K562 (cell line): Measurements from ENCODE around the gene LRRC8C. TPM values are rescaled to one million over a fixed set of nuclear protein-coding genes. Genes with fewer than 3 reads are reported as not detected.

ENCODE experiments used
- ATAC-seq: fragments of 200-7000 bp; cut with Tn5 transposase; 3 replicates; pipeline ENCODE4 v1.9.1; 2020; ENCODE audit warnings: moderate library complexity
- BruUV-seq: library from RNA; stranded (reverse); fragments of 400-500 nt; replicated peaks from 2 replicates; lab custom pipeline; 2021; lab: Mats Ljungman, UMichigan
- CTCF ChIA-PET: fragments of 300-600 bp; formaldehyde crosslinking; extraction: SDS; loops from one replicate; lab custom pipeline; 2021; ENCODE audit warnings: low intra/inter-chr PET ratio; lab: Yijun Ruan, JAX
- POLR2A ChIA-PET: fragments of 300-600, 350-650 bp; sonication (Branson Sonifier 250); formaldehyde crosslinking; extraction: SDS; loops from one replicate; lab custom pipeline; 2021; ENCODE audit warnings: antibody characterized with exemption, inconsistent platforms; lab: Yijun Ruan, JAX
- DNase-seq, 4 experiments: peaks; one replicate each; pipeline versions ENCODE4 v3.0.0 to v3.0.0-alpha.2; 2011 to 2018; ENCODE audit warnings: low spot score in 3 of 4, mixed read lengths in 3 of 4; ENCODE audit errors: extremely low read depth in 1 of 4
- FAIRE-seq: peaks from 2 replicates; lab custom pipeline; 2011; peaks lifted over from hg19 to GRCh38; lab: Jason Lieb, UNC
- H2AFZ ChIP-seq: 2 replicates; pipeline ENCODE4 v1.6.0; 2011; ENCODE audit warnings: low read depth, low read length, control low read depth, inconsistent platforms
- H3K27ac ChIP-seq: fragments of 200-600 bp; 3 replicates; pipeline ENCODE4 v1.8.0; 2011; ENCODE audit warnings: low read depth, mild to moderate bottlenecking, control low read depth, inconsistent platforms, low read length, moderate library complexity, mixed read lengths; ENCODE audit errors: extremely low read depth
- H3K27me3 ChIP-seq, 2 experiments: fragments of 300-600 bp in 1 of 2; 2 replicates in 1 of 2; 3 replicates in 1 of 2; pipeline versions ENCODE4 v1.6.0 to v1.8.0; 2011; ENCODE audit warnings: inconsistent platforms in 2 of 2, low read length in 2 of 2, mild to moderate bottlenecking in 1 of 2, mixed read lengths in 1 of 2, moderate library complexity in 1 of 2; ENCODE audit not compliant: control insufficient read depth in 2 of 2, insufficient read depth in 2 of 2
- H3K36me3 ChIP-seq: fragments of 300-600 bp; 3 replicates; pipeline ENCODE4 v1.8.0; 2011; ENCODE audit warnings: mild to moderate bottlenecking, low read length, inconsistent platforms; ENCODE audit not compliant: control insufficient read depth, insufficient read depth
- H3K4me1 ChIP-seq, 2 experiments: fragments of 200-600 bp in 1 of 2; replicated peaks in 1 of 2; 2 replicates in 1 of 2; 3 replicates in 1 of 2; pipeline versions ENCODE4 v1.5.1 to v1.8.0; 2011; ENCODE audit warnings: inconsistent platforms in 2 of 2, low read length in 2 of 2, mild to moderate bottlenecking in 1 of 2, mixed read lengths in 1 of 2, moderate library complexity in 1 of 2; ENCODE audit not compliant: control insufficient read depth in 2 of 2, insufficient read depth in 2 of 2
- H3K4me2 ChIP-seq: 2 replicates; pipeline ENCODE4 v1.6.1; 2011; ENCODE audit warnings: low read length, control low read depth, inconsistent platforms, mixed read lengths; ENCODE audit not compliant: insufficient read depth
- H3K4me3 ChIP-seq: fragments of 200-600 bp; sonication (generic), shearing (Covaris generic); 2 replicates; pipeline ENCODE4 v1.5.1; 2016; ENCODE audit warnings: control low read depth, inconsistent platforms
- H3K79me2 ChIP-seq: fragments of 200-600 bp; 3 replicates; pipeline ENCODE4 v1.8.0; 2011; ENCODE audit warnings: low read length, inconsistent platforms; ENCODE audit not compliant: control insufficient read depth, insufficient read depth
- H3K9ac ChIP-seq, 2 experiments: 2 replicates each; pipeline versions ENCODE4 v1.6.0 to v1.6.1; 2011; ENCODE audit warnings: low read depth in 2 of 2, low read length in 2 of 2, control low read depth in 1 of 2, inconsistent platforms in 1 of 2, mild to moderate bottlenecking in 1 of 2, mixed read lengths in 1 of 2; ENCODE audit not compliant: insufficient read depth in 1 of 2
- H3K9me1 ChIP-seq: one replicate; pipeline ENCODE4 v1.6.0; 2011; ENCODE audit warnings: inconsistent platforms, mild to moderate bottlenecking, low read length, moderate library complexity; ENCODE audit not compliant: control insufficient read depth, insufficient read depth
- H3K9me3 ChIP-seq: replicated peaks from 2 replicates; pipeline ENCODE4 v1.5.1; 2011; ENCODE audit warnings: low read depth, low read length, inconsistent platforms; ENCODE audit not compliant: control insufficient read depth, insufficient read depth
- H4K20me1 ChIP-seq: replicated peaks from 2 replicates; pipeline ENCODE4 v1.6.1; 2011; ENCODE audit warnings: low read length, inconsistent platforms, mixed read lengths; ENCODE audit not compliant: control insufficient read depth, insufficient read depth
- COPS2 ChIP-seq: fragments of 450-650 bp; conservative IDR thresholded peaks from 2 replicates; pipeline ENCODE4 v1.6.1; 2016; ENCODE audit warnings: mild to moderate bottlenecking, moderate library complexity
- E4F1 ChIP-seq: fragments of 250-450 bp; sonication (Bioruptor Pico); IDR thresholded peaks from 2 replicates; pipeline ENCODE4 v1.5.0; 2021; ENCODE audit warnings: mild to moderate bottlenecking, borderline replicate concordance
- FIP1L1 ChIP-seq: fragments of 200-400 bp; formaldehyde crosslinking; IDR thresholded peaks from 2 replicates; pipeline ENCODE4 v1.6.1; 2018; ENCODE audit warnings: mild to moderate bottlenecking, low read depth, low read length; ENCODE audit not compliant: poor library complexity, severe bottlenecking
- KDM1A ChIP-seq, 2 experiments: fragments of 450-650 bp; IDR thresholded peaks; 2 replicates each; pipeline ENCODE4 v1.6.1; 2016; ENCODE audit warnings: mild to moderate bottlenecking in 2 of 2
- NFXL1 ChIP-seq: fragments of 450-650 bp; formaldehyde crosslinking; IDR thresholded peaks from 2 replicates; pipeline ENCODE4 v1.4.0; 2021; ENCODE audit warnings: mild to moderate bottlenecking
- NR4A1 ChIP-seq, 2 experiments: fragments of 250-450 bp in 1 of 2; fragments of 450-650 bp in 1 of 2; sonication (Bioruptor Pico) in 1 of 2; IDR thresholded peaks; 2 replicates each; pipeline versions ENCODE4 v1.4.0 to v1.6.1; 2016 to 2020; ENCODE audit warnings: mild to moderate bottlenecking in 2 of 2, missing compliant biosample characterization in 1 of 2, missing genetic modification characterization in 1 of 2, moderate library complexity in 1 of 2
- PRDM10 ChIP-seq: fragments of 450-650 bp; IDR thresholded peaks from 2 replicates; pipeline ENCODE4 v1.6.1; 2018; ENCODE audit not compliant: partially characterized antibody
- PTRF ChIP-seq: fragments of 450-650 bp; IDR thresholded peaks from 2 replicates; pipeline ENCODE4 v1.6.1; 2016; ENCODE audit warnings: mild to moderate bottlenecking, missing genetic modification characterization, missing compliant biosample characterization
- SNIP1 ChIP-seq: fragments of 450-650 bp; IDR thresholded peaks from 2 replicates; pipeline ENCODE4 v1.7.1; 2017; ENCODE audit warnings: low read depth, mild to moderate bottlenecking
- SP1 ChIP-seq: sonication (generic); formaldehyde crosslinking; IDR thresholded peaks from 2 replicates; pipeline ENCODE4 v1.8.1; 2022; ENCODE audit warnings: mild to moderate bottlenecking, missing genetic modification reagents
- TEAD4 ChIP-seq, 2 experiments: sonication (generic) in 1 of 2; formaldehyde crosslinking in 1 of 2; IDR thresholded peaks; 2 replicates each; pipeline versions ENCODE4 v1.6.1 to v1.8.0; 2012 to 2022; ENCODE audit warnings: borderline replicate concordance in 1 of 2, inconsistent platforms in 1 of 2, low read length in 1 of 2, mild to moderate bottlenecking in 1 of 2, missing genetic modification reagents in 1 of 2
- ZNF75A ChIP-seq: fragments of 450-650 bp; formaldehyde crosslinking; IDR thresholded peaks from 2 replicates; pipeline ENCODE4 v1.4.0; 2020; ENCODE audit warnings: mild to moderate bottlenecking
- WGBS: fragments of 100-300 bp; shearing (Covaris generic); methylation state at CpG from one replicate; pipeline ENCODE4 v1.1.6; 2016; ENCODE audit warnings: low coverage, mixed read lengths; ENCODE audit not compliant: insufficient coverage; ENCODE audit errors: missing lambda C conversion rate; 5-methylcytosine and 5-hydroxymethylcytosine counted together
- in situ Hi-C: fragments of 300-500 bp; cut with MboI; formaldehyde crosslinking; loops from 4 replicates; pipeline ENCODE4 v1.15.0; 2018; ENCODE audit warnings: inconsistent platforms, mixed read lengths
- intact Hi-C: fragments of 100-400 bp; cut with micrococcal nuclease; formaldehyde crosslinking; loops from 2 replicates; pipeline ENCODE4 v1.14.2; 2022
- polyA plus RNA-seq, 8 experiments: library from polyadenylated mRNA; depleted of rRNA in 4 of 8; stranded (reverse) in 5 of 8; unstranded in 3 of 8; fragments of >200 nt; fragmentation: Nextera tagmentation in 2 of 8; fragmentation: Illumina TruSeq in 1 of 8; extraction: Ambion mirVana in 2 of 8; extraction: Trizol in 1 of 8; gene quantifications; 2 replicates each; pipeline versions ENCODE4 v1.2.1 to v1.2.3, GENCODE V29; 2011 to 2014; ENCODE audit warnings: inconsistent platforms in 1 of 8, missing spikeins in 1 of 8
- total RNA-seq, 7 experiments: library from RNA; depleted of rRNA in 6 of 7; stranded (reverse); fragments of >200 nt in 6 of 7; fragmentation: Illumina TruSeq in 2 of 7; extraction: Trizol in 2 of 7; gene quantifications; 2 replicates each; pipeline versions ENCODE4 v1.2.1 to v1.2.3, GENCODE V29; 2011 to 2021; ENCODE audit warnings: low replicate concordance in 1 of 7
- TF ChIP-seq, protein P1 (sequence below): fragments of 450-650 bp; IDR thresholded peaks from 2 replicates; pipeline ENCODE4 v1.6.1; 2016; ENCODE audit warnings: missing biosample characterization, missing genetic modification characterization

Gene LRRC8C
- total and polyA plus RNA-seq, 9 of the 15 experiments (the other 6 are each of a cell fraction or from before 2014, with no cell fraction given), result 1.00 to 12.5 (median 4.5) TPM

DNA sequence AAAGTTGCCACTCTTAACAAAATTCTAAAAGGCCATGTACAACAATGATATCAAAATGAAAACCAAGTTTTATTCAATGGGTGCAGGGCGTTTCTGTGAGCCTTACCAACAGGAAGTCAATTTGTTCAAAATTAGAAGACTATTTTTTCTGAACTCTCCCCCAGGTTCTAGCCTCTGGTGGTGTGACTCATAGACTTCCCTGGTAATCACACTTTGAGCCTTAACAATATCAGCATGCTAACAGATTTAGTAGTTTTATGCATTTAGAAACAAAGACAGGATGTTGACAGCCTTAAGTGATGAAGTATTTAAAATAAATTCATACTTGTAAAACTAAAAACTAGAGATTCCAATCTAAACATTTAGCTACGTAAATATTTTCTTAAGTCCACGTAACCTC is 88.4 kb downstream of the LRRC8C start:
- H2AFZ ChIP-seq, result 0 out of 2 replicates have a peak overlapping the region, but pooled peaks have one; percentile 46
- no peak for TF ChIP-seq NFXL1 (CRISPR knock-in tag)
- TF ChIP-seq KDM1A (IDR thresholded peaks at IDR 0.05), result 0 out of 4 replicates have a peak, but pooled peaks of 1 of the 2 experiments have one; percentile 27
- no peak for TF ChIP-seq PTRF (tag)
- TF ChIP-seq TEAD4 (IDR thresholded peaks at IDR 0.05; ENCODE audit: low read length), result peak; percentile 38; the same call in 1 of the 2 replicates
- TF ChIP-seq TEAD4 (CRISPR knock-in tag; IDR thresholded peaks at IDR 0.05; ENCODE audit: borderline replicate concordance), result no peak
- TF ChIP-seq FIP1L1, result no peak
- no peak for TF ChIP-seq NR4A1 (CRISPR knock-in tag; IDR thresholded peaks at IDR 0.05)
- no peak for TF ChIP-seq NR4A1 (tag; IDR thresholded peaks at IDR 0.05)
- TF ChIP-seq SNIP1, result no peak
- TF ChIP-seq, protein P1, sequence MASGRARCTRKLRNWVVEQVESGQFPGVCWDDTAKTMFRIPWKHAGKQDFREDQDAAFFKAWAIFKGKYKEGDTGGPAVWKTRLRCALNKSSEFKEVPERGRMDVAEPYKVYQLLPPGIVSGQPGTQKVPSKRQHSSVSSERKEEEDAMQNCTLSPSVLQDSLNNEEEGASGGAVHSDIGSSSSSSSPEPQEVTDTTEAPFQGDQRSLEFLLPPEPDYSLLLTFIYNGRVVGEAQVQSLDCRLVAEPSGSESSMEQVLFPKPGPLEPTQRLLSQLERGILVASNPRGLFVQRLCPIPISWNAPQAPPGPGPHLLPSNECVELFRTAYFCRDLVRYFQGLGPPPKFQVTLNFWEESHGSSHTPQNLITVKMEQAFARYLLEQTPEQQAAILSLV (tag), result no peak
- TF ChIP-seq ZNF75A, result no peak
- no peak for TF ChIP-seq SP1 (CRISPR knock-in tag)
- no peak for TF ChIP-seq E4F1 (CRISPR knock-in tag)
- no peak for TF ChIP-seq PRDM10
- TF ChIP-seq COPS2, result no peak

More for the DNA sequence above, 88.4 kb downstream of the LRRC8C start:
- Histone ChIP-seq H3K4me1 (peaks cover 0 to 28% of the 10 kb centered on the region in 2 experiments), H3K27ac (peak overlapping the region; percentile 51; the same call in 1 of the 3 replicates), H3K9me3 (no peaks in the 10 kb centered on the region), H3K79me2 (no peaks in the 10 kb centered on the region), H3K9ac (no peak overlapping the region), H3K36me3 (no peaks in the 10 kb centered on the region), H3K9me1 (no peaks in the 10 kb centered on the region), H3K4me3 (no peak overlapping the region), H3K4me2 (no peak overlapping the region), H3K27me3 (no peaks in the 10 kb centered on the region), H4K20me1 (no peaks in the 10 kb centered on the region)
- in situ Hi-C loops, result no loop called here
- POLR2A ChIA-PET, result interaction anchor here (0.9 to 1.2 kb wide), 3 partner anchors 11 to 29 kb away, joined by 3 to 4 read pairs (median 4); no protein-coding TSS in a partner anchor
- WGBS, result 43% methylated on average over 3 of the region's 3 CpGs
- BruUV-seq, result no TSS peak
- CTCF ChIA-PET, result no interaction called here
- ATAC-seq, result peak; percentile 57
- peak in 2 of 4 experiments; percentile 52 to 61 for DNase-seq
- intact Hi-C loops, result loop anchor here (2.0 kb wide), 1 partner anchor 41 kb away; no protein-coding TSS in a partner anchor
- peak; percentile 78 for FAIRE-seq
